CD4-positive, alpha-beta T cell treated with Interleukin-1 beta for 1 hour (primary cell): Measurements from ENCODE around the gene ABCB7.
A peak's percentile ranks its signal among the peaks of the same experiment; 100 is the strongest.
"Not testable (repeated sequence)": the region's sequence is repeated elsewhere in the genome, so short reads cannot be mapped to it uniquely, and the experiment has no call there.

Source experiments
- DNase-seq, 2 donors: peaks; one replicate each; pipeline ENCODE4 v3.0.0-alpha.2; 2020 to 2022

ABCB7 gene

DNA sequence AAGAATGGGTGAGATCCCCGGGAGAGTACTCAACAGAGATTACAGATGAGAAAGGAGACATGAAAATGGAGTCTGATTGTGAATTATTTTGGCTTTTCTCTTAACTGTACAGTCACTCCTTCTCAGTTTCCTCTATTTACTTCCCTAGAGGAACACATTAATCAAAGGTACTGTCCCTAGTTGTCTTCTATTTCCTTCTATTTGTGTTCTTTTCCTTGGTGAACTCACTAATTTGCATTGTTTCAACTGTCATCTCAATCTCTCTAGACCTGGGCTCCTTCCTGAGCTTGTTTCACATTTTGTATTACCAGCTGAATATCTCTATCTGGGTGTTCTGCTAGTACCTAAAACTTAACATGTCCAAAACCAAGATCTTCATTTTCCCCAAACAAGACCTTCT, 59.8 kb downstream of the ABCB7 start:
- no peak for DNase-seq

- DNase-seq = no peak
Measured at GRCh38 chrX:75086731-75087195, 69.3 kb downstream of the ABCB7 start.

DNA sequence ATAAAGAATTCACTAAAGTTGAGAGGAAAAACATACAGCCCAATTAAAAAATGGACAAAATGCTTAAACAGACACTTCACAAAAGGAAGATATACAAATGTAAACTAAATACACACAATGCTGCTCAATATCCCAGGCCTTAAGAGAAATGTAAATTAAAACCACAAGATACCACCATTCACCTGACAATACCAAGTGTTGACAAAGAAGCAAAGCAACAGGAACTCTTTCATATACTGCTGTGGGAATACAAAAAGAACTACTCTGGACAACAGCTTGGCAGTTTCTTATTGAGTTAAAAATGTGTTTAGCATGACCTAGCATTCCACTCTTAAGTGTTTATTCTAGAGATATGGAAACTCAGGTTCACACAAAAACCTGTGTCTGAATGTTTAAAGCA, 71.3 kb downstream of the ABCB7 start:
- DNase-seq = no peak

DNA sequence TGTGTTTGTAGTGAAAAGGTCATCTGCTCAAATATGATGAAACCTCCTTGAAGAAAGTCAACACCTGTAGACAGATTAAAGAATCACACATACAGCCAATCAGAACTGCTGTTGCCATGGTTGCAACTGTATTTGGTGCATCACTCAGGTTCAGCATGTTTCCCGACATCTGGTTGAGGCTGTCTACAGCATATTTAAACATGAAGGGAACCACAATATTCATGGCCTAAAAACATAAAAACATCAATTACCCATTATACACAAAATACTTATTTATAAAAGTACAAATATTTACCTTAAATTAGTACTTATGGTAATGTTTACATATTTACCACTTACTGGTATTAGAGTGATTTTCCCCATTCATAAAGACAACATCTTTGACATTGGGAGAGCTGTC, 79.7 kb downstream of the ABCB7 start:
- DNase-seq = no peak

DNA sequence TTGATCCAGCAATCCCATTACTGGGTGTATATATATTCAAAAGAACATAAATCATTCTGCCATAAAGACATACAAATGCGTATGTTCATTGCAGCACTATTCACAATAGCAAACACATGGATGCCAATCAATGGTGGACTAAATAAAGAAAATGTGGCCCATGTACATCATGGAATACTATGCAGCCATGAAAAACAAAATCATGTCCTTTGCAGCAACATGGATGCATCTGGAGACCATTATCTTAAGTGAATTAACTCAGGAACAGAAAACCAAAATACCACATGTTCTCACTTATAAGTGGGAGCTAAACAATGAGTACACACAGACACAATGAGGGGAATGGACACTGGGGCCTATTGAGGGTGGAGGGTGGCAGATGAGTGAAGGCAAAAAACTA, 81.6 kb downstream of the ABCB7 start:
- DNase-seq = no peak

GRCh38 chrX:75071334-75071733, 84.7 kb downstream of the ABCB7 start:
- DNase-seq = no peak

GRCh38 chrX:75067931-75068330, 88.2 kb downstream of the ABCB7 start:
- no peak for DNase-seq

- no peak for DNase-seq
Measured at GRCh38 chrX:75061701-75062100, 94.4 kb downstream of the ABCB7 start.

GRCh38 chrX:75051047-75051446, 105.0 kb downstream of the ABCB7 start:
- DNase-seq = no peak

DNA sequence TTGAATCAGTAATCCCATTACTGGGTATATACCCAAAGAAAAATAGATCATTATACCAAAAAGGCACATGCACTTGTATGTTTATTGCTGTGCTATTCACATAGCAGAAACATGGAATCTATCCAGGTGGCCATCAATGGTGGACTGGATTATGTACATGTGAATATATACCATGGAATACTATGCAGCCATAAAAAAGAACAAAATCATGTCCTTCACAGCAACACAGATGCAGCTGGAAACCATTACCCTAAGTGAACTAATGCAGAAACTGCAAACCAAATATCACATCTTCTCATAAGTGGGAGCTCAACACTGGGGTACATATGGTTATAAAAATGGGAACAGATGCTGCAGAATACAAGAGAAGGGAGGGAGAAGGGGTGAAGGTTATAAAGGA, 110.7 kb downstream of the ABCB7 start:
- DNase-seq = no peak

GRCh38 chrX:75044142-75044541, 111.9 kb downstream of the ABCB7 start:
- DNase-seq = not testable (repeated sequence)

DNA sequence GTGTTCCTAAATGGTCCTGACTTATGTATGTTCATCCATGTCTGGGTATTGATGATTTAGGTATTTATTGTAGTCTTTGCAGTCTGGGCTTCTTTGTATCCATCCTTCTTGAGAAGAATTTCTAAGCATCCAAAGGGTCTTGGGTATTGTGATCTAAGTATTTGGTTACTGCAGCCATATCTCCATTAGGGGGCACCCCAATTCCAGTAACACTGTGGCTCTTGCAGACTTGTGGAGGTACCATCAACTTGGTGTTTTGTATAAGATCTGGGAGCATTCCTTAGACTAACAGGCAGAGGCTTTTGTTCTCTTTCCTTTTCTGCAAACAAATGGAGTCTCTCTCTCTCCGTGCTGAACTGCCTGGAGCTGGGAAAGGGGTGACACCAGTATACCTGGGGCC, 117.2 kb downstream of the ABCB7 start:
- DNase-seq = peak in 1 of 2 donors; percentile 1
